Cardiac septum (tissue), 1 donor: Measurements from ENCODE around the gene TRIM65. TPM values are rescaled to one million over a fixed set of nuclear protein-coding genes. Genes with fewer than 3 reads are reported as not detected.

ENCODE experiments used
- DNase-seq: peaks from one replicate; pipeline ENCODE4 v3.0.0-alpha.2; 2020; ENCODE audit warnings: low spot score
- intact Hi-C: fragments of 100-400 bp; cut with DNase I; formaldehyde crosslinking; loops from one replicate; pipeline ENCODE4 v1.14.0; 2022
- total RNA-seq: library from RNA; stranded (reverse); fragmentation: NEBNext Ultra II Directional; extraction: Animal tissue kit (Norgen Biotek cat#: 25700); gene quantifications from one replicate; pipeline ENCODE4 v1.2.1, GENCODE V29; 2021
- donor health status: DM: no; HTN: no; CAD: no.

TRIM65 gene
- total RNA-seq, 1 donor from 2014 or later = 12.1 TPM

GRCh38 chr17:75844530-75845057 is 52.2 kb downstream of the TRIM65 start:
- no peak for DNase-seq
- intact Hi-C loops = loop anchor here (2.0 kb wide), 1 partner anchor 66 kb away; a partner anchor contains a TSS

DNA sequence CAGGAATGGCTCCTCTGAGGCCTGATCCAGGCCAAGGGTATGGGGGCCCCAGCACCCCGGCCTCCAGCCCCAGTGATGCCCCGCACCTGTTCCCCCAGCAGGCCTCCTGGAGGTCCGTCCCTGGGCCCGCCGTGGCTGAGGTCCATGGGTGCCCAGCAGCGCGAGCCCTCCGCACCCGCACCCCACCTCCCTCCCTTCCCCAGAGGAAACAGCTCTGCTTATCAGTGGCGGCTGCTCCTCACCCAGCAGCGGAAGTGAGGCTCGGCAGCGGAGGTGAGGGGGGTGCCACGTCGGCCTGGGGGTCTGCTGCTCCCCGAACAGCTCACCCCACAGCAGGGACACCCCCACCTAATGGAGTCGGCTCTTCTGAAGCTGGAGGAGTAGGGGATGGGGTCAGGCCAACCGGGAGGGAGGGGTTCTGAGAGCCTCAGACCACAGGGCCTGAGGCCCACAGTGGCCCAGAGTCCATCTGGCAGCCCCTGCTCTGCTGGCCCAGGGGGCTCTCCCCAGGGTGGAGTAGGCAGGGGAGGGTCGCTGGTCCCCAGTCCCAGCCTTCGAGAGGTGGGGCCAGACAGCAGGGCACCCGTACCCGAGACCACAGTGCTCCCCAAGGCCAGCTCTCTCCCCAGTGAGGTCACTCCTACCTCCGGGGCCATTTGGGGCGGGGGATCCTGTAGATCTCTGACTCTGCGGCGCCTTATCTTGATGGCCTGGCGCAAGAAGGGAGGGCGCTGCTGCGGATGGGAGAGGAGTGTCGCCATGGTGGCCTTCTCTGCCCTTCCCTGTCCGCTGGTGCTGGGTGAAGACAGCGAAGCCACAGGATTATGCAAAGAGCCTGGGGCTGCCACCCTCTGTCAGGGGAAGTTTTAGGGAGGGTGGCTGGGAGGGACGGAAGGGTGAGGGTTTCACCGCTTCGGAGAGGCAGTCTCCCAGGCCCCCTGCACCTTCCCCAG is 52.9 kb downstream of the TRIM65 start, which contains the start of gene UNC13D:
Gene UNC13D, minus strand, starts transcription at position 828 of the 953 bp plus-strand sequence. Its CDS starts 67 bp downstream, at position 761.
- intact Hi-C loops = loop anchor here (2.0 kb wide), 1 partner anchor 65 kb away; a partner anchor contains a TSS
- no peak for DNase-seq

GRCh38 chr17:75842963-75843576 is 53.7 kb downstream of the TRIM65 start:
- DNase-seq = no peak
- intact Hi-C loops = no loop called here

GRCh38 chr17:75842411-75842810 is 54.3 kb downstream of the TRIM65 start:
- intact Hi-C loops = no loop called here
- no peak for DNase-seq

- no peak for DNase-seq
- intact Hi-C loops = no loop called here
These were observed 56.0 kb downstream of the TRIM65 start for GRCh38 chr17:75840799-75841164.

DNA sequence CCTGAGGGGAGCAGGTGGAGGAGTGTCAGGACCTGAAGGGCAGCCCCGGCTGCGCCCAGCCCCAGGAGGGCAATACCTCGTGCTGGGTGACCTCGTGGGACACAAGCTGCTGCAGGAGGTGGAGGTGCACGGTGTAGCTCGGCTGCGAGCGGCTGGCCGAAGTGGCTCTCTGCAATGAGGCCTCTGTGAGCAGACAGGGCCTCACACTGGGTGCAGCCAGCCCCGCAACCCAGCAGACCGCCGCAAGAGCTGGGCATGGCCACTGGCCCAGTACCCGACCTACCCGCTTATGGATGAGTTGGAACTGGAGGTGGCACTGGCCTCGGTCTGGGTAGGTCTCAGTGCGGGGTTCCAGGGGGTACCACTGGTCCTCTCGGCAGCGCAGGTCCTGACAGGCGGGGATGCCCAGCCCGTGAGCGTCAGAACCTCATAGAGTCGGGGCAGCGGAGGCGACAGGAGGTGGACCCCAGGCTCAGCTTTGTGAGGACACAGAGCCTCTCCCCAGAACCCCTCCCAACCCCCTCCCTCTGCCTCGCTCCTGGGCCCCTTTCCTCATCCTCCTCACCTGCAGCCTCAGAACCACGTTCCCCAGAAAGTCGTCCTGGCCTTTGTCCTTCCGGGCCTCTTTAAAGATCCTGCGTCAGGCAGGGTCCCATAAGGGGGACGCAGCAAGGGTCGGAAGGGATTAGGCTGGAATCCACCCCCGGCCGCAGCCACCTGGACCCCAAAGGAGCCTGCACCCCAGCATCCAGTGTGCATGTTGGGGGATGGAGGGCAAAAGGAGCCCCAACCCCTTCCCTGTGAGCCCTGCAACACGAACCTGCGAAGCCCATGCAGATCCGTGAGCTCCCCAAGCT is 56.6 kb downstream of the TRIM65 start:
- no peak for DNase-seq
- intact Hi-C loops = no loop called here

Other genes with a start within 250 kb of the TRIM65 start
- 11.3 TPM for gene RECQL5, start 229.8 kb downstream of the TRIM65 start, total RNA-seq
- 47.2 TPM for gene SAP30BP, start 229.6 kb downstream of the TRIM65 start, total RNA-seq
- 5.7 TPM for gene ITGB4, start 175.5 kb downstream of the TRIM65 start, total RNA-seq
- gene GALK1, start 131.8 kb downstream of the TRIM65 start, total RNA-seq = 11.5 TPM
- 16.8 TPM for gene UNK, start 112.1 kb downstream of the TRIM65 start, total RNA-seq
- gene UNC13D, start 52.5 kb downstream of the TRIM65 start, total RNA-seq = 7.9 TPM
- 129 TPM for gene WBP2, start 41.6 kb downstream of the TRIM65 start, total RNA-seq
- 39.5 TPM for gene TRIM47, start 18.4 kb downstream of the TRIM65 start, total RNA-seq
- gene MRPL38, start 7.9 kb upstream of the TRIM65 start, total RNA-seq = 76.3 TPM
- gene FBF1, start 44.1 kb upstream of the TRIM65 start, total RNA-seq = 5.2 TPM
- gene ACOX1, start 82.2 kb upstream of the TRIM65 start, total RNA-seq = 73.3 TPM
- 9.6 TPM for gene TEN1, start 82.3 kb upstream of the TRIM65 start, total RNA-seq
- 2.7 TPM for gene CDK3, start 103.9 kb upstream of the TRIM65 start, total RNA-seq
- gene EVPL, start 130.4 kb upstream of the TRIM65 start, total RNA-seq = 0.05 TPM
- 53.9 TPM for gene SRP68, start 175.6 kb upstream of the TRIM65 start, total RNA-seq
- not detected for gene GALR2, start 177.8 kb upstream of the TRIM65 start, total RNA-seq
- not detected for gene ZACN, start 182.2 kb upstream of the TRIM65 start, total RNA-seq
- 86.9 TPM for gene EXOC7, start 206.8 kb upstream of the TRIM65 start, total RNA-seq
- not detected for gene FOXJ1, start 244.3 kb upstream of the TRIM65 start, total RNA-seq